HEK293 (cell line): ENCODE data around the gene PRPSAP2.

Source experiments
- BCL11A ChIP-seq: fragments of 450-650 bp; formaldehyde crosslinking; IDR thresholded peaks from 2 replicates; pipeline ENCODE4 v1.5.1; 2016; ENCODE audit warnings: low read depth, missing biosample characterization, missing genetic modification characterization
- MYNN ChIP-seq: fragments of 450-650 bp; formaldehyde crosslinking; IDR thresholded peaks from 2 replicates; pipeline ENCODE4 v1.5.1; 2016; ENCODE audit warnings: missing biosample characterization, missing genetic modification characterization, borderline replicate concordance
- ZBTB21 ChIP-seq: fragments of 450-650 bp; formaldehyde crosslinking; IDR thresholded peaks from 2 replicates; pipeline ENCODE4 v1.5.1; 2017; ENCODE audit warnings: missing biosample characterization, missing genetic modification characterization
- ZNF121 ChIP-seq: fragments of 450-650 bp; formaldehyde crosslinking; IDR thresholded peaks from 2 replicates; pipeline ENCODE4 v1.5.1; 2016; ENCODE audit warnings: missing biosample characterization, missing genetic modification characterization
- ZNF521 ChIP-seq: fragments of 450-650 bp; formaldehyde crosslinking; IDR thresholded peaks from 2 replicates; pipeline ENCODE4 v1.5.1; 2017; ENCODE audit warnings: missing biosample characterization, mild to moderate bottlenecking, missing genetic modification characterization
- TF ChIP-seq, protein P1 (sequence below): fragments of 450-650 bp; formaldehyde crosslinking; IDR thresholded peaks from 2 replicates; pipeline ENCODE4 v1.5.1; 2016; ENCODE audit warnings: missing biosample characterization, missing genetic modification characterization
- TF ChIP-seq, protein P2 (sequence below): fragments of 450-650 bp; formaldehyde crosslinking; IDR thresholded peaks from 2 replicates; pipeline ENCODE4 v1.5.1; 2016; ENCODE audit warnings: missing biosample characterization, missing genetic modification characterization
- TF ChIP-seq, protein P3 (sequence below): fragments of 450-650 bp; formaldehyde crosslinking; IDR thresholded peaks from 2 replicates; pipeline ENCODE4 v1.5.1; 2016; ENCODE audit warnings: missing biosample characterization, missing genetic modification characterization
- TF ChIP-seq, protein P4 (sequence below): fragments of 450-650 bp; formaldehyde crosslinking; IDR thresholded peaks from 2 replicates; pipeline ENCODE4 v1.5.1; 2016; ENCODE audit warnings: missing biosample characterization, missing genetic modification characterization

DNA sequence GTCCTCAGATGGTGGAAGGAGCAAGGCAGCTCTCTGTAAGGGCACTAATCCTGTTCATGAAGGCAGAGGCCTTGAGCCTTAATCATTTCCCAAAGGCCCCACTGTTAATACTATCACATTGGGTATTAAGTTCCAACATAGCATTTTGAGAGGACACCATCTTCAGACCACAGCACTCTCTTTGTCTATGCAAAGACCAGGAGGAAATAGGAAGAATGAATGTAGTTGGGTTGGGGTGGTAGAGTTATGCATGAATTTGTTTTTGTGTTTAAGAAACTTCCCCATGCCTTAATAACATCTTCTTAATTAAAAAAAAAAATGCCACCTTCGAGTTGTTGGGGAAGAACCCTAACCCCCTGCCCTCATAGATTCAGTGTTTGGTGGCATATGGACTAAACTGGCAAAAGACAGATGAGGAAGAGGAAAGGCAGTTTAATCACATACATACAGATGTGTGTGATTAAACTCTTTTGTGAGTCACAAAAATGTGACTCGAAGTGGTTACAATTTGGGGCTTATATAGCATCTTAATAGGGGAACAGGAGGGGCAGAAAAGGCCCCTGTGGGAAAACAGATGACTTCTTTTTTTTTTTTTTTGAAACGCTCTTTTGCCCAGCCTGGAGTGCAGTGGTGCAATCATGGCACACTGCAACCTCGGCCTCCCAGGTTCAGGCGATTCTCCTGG lies 59.0 kb downstream of the PRPSAP2 start:
- TF ChIP-seq, protein P1, sequence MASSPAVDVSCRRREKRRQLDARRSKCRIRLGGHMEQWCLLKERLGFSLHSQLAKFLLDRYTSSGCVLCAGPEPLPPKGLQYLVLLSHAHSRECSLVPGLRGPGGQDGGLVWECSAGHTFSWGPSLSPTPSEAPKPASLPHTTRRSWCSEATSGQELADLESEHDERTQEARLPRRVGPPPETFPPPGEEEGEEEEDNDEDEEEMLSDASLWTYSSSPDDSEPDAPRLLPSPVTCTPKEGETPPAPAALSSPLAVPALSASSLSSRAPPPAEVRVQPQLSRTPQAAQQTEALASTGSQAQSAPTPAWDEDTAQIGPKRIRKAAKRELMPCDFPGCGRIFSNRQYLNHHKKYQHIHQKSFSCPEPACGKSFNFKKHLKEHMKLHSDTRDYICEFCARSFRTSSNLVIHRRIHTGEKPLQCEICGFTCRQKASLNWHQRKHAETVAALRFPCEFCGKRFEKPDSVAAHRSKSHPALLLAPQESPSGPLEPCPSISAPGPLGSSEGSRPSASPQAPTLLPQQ: no peak
- TF ChIP-seq, protein P2, sequence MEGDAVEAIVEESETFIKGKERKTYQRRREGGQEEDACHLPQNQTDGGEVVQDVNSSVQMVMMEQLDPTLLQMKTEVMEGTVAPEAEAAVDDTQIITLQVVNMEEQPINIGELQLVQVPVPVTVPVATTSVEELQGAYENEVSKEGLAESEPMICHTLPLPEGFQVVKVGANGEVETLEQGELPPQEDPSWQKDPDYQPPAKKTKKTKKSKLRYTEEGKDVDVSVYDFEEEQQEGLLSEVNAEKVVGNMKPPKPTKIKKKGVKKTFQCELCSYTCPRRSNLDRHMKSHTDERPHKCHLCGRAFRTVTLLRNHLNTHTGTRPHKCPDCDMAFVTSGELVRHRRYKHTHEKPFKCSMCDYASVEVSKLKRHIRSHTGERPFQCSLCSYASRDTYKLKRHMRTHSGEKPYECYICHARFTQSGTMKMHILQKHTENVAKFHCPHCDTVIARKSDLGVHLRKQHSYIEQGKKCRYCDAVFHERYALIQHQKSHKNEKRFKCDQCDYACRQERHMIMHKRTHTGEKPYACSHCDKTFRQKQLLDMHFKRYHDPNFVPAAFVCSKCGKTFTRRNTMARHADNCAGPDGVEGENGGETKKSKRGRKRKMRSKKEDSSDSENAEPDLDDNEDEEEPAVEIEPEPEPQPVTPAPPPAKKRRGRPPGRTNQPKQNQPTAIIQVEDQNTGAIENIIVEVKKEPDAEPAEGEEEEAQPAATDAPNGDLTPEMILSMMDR (tag by site-specific recombination): no peak
- TF ChIP-seq ZBTB21 (tag by site-specific recombination) (no peak), MYNN (tag by site-specific recombination) (no peak), BCL11A (tag by site-specific recombination) (no peak), ZNF521 (tag by site-specific recombination) (no peak), ZNF121 (tag by site-specific recombination) (no peak)
- TF ChIP-seq, protein P3, sequence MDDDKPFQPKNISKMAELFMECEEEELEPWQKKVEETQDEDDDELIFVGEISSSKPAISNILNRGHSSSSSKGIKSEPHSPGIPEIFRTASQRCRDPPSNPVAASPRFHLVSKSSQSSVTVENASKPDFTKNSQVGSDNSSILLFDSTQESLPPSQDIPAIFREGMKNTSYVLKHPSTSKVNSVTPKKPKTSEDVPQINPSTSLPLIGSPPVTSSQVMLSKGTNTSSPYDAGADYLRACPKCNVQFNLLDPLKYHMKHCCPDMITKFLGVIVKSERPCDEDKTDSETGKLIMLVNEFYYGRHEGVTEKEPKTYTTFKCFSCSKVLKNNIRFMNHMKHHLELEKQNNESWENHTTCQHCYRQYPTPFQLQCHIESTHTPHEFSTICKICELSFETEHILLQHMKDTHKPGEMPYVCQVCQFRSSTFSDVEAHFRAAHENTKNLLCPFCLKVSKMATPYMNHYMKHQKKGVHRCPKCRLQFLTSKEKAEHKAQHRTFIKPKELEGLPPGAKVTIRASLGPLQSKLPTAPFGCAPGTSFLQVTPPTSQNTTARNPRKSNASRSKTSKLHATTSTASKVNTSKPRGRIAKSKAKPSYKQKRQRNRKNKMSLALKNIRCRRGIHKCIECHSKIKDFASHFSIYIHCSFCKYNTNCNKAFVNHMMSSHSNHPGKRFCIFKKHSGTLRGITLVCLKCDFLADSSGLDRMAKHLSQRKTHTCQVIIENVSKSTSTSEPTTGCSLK (tag by site-specific recombination): no peak
- TF ChIP-seq, protein P4, sequence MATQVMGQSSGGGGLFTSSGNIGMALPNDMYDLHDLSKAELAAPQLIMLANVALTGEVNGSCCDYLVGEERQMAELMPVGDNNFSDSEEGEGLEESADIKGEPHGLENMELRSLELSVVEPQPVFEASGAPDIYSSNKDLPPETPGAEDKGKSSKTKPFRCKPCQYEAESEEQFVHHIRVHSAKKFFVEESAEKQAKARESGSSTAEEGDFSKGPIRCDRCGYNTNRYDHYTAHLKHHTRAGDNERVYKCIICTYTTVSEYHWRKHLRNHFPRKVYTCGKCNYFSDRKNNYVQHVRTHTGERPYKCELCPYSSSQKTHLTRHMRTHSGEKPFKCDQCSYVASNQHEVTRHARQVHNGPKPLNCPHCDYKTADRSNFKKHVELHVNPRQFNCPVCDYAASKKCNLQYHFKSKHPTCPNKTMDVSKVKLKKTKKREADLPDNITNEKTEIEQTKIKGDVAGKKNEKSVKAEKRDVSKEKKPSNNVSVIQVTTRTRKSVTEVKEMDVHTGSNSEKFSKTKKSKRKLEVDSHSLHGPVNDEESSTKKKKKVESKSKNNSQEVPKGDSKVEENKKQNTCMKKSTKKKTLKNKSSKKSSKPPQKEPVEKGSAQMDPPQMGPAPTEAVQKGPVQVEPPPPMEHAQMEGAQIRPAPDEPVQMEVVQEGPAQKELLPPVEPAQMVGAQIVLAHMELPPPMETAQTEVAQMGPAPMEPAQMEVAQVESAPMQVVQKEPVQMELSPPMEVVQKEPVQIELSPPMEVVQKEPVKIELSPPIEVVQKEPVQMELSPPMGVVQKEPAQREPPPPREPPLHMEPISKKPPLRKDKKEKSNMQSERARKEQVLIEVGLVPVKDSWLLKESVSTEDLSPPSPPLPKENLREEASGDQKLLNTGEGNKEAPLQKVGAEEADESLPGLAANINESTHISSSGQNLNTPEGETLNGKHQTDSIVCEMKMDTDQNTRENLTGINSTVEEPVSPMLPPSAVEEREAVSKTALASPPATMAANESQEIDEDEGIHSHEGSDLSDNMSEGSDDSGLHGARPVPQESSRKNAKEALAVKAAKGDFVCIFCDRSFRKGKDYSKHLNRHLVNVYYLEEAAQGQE (tag by site-specific recombination): no peak
